DND-41 (cell line): Measurements from ENCODE around the gene HES3.

ENCODE experiments used
- CTCF ChIP-seq: IDR thresholded peaks from 2 replicates; pipeline ENCODE4 v1.5.1; 2012; ENCODE audit warnings: borderline replicate concordance, low read length, moderate library complexity, mild to moderate bottlenecking; ENCODE audit not compliant: poor library complexity, severe bottlenecking; ENCODE audit errors: extremely low read depth
- EZH2 ChIP-seq: IDR thresholded peaks from 3 replicates; pipeline ENCODE4 v1.6.1; 2012; ENCODE audit warnings: borderline replicate concordance, low read depth, mild to moderate bottlenecking, moderate library complexity, low read length, inconsistent platforms; ENCODE audit not compliant: severe bottlenecking

DNA sequence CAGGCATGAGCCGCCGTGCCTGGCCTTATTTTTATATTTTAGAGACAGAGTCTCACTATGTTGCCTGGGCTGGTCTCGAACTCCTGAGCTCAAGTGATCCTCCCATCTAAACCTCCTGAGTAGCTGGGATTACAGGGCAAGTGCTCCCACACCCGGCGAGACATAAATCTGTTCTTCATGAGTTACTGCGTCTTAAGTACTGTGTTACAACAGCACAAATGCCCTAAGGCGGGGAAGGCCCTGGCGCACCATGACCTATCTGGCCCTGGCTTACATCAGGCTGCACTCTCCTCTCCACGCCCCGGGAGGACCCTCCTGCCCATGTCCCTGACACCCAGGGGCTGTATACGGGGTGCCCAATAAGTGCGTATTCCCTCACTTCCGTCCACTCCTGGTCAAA is 12.7 kb downstream of the HES3 start:
- TF ChIP-seq EZH2 (no peak), CTCF (no peak)
